CD4-positive, alpha-beta T cell treated with Interleukin-6 for 4 hours (primary cell): ENCODE data around the gene CYSRT1.
A peak's percentile ranks its signal among the peaks of the same experiment; 100 is the strongest.

ENCODE experiments used
- DNase-seq: peaks from one replicate; pipeline ENCODE4 v3.0.0-alpha.2; 2020; ENCODE audit warnings: mixed read lengths

CYSRT1 gene

GRCh38 chr9:137227054-137227852 lies 2.3 kb downstream of the CYSRT1 start, which contains the start of gene RNF224:
RNF224 (plus strand) TSS chr9:137227502; CDS start chr9:137228336, 834 bp downstream.
- peak; percentile 85 for DNase-seq

GRCh38 chr9:137227853-137228505 lies 3.0 kb downstream of the CYSRT1 start:
- DNase-seq: no peak

- DNase-seq: no peak
Measured at GRCh38 chr9:137228506-137228967, 3.6 kb downstream of the CYSRT1 start.

- no peak for DNase-seq
Measured at GRCh38 chr9:137228968-137229896, 4.3 kb downstream of the CYSRT1 start.

GRCh38 chr9:137229903-137230704 lies 5.1 kb downstream of the CYSRT1 start:
- DNase-seq: no peak

- no peak for DNase-seq
Measured at GRCh38 chr9:137230705-137231371, 5.9 kb downstream of the CYSRT1 start, which contains the start of gene SLC34A3. SLC34A3 (plus strand) TSS chr9:137230901; CDS start chr9:137231703, 802 bp downstream.

GRCh38 chr9:137231372-137232039 lies 6.5 kb downstream of the CYSRT1 start:
- DNase-seq: no peak

- DNase-seq: no peak
Measured at GRCh38 chr9:137232101-137232500, 7.1 kb downstream of the CYSRT1 start.

GRCh38 chr9:137232510-137232909 lies 7.5 kb downstream of the CYSRT1 start:
- no peak for DNase-seq

GRCh38 chr9:137233143-137233980 lies 8.4 kb downstream of the CYSRT1 start:
- DNase-seq: no peak

- no peak for DNase-seq
Measured at GRCh38 chr9:137234055-137234697, 9.2 kb downstream of the CYSRT1 start.

- DNase-seq: no peak
Measured at GRCh38 chr9:137234758-137235423, 9.9 kb downstream of the CYSRT1 start.

- no peak for DNase-seq
Measured at GRCh38 chr9:137235424-137236237, 10.7 kb downstream of the CYSRT1 start.

GRCh38 chr9:137236238-137236935 lies 11.4 kb downstream of the CYSRT1 start:
- peak; percentile 94 for DNase-seq

GRCh38 chr9:137236936-137237421 lies 12.0 kb downstream of the CYSRT1 start:
- no peak for DNase-seq

GRCh38 chr9:137237759-137238726 lies 13.1 kb downstream of the CYSRT1 start:
- no peak for DNase-seq
